Liver (tissue), 9 donors: Measurements from ENCODE around the gene MCTP1. TPM values are rescaled to one million over a fixed set of nuclear protein-coding genes. Genes with fewer than 3 reads are reported as not detected.
"Not testable (repeated sequence)": the region's sequence is repeated elsewhere in the genome, so short reads cannot be mapped to it uniquely, and the experiment has no call there.

Source experiments
- DNase-seq: peaks from one replicate; pipeline ENCODE4 v3.0.0-alpha.2; 2017; ENCODE audit warnings: low spot score
- H3K27ac ChIP-seq, 2 donors: one replicate each; pipeline ENCODE4 v1.7.0; 2013; ENCODE audit warnings: inconsistent platforms in 2 of 2, low read length in 2 of 2, control low read depth in 1 of 2, low read depth in 1 of 2, mild to moderate bottlenecking in 1 of 2
- H3K27me3 ChIP-seq, 4 donors: one replicate each; pipeline versions ENCODE4 v1.6.1 to v1.7.0; 2013; ENCODE audit warnings: low read length in 3 of 4, inconsistent platforms in 1 of 4, mild to moderate bottlenecking in 1 of 4, moderate library complexity in 1 of 4; ENCODE audit not compliant: control insufficient read depth in 4 of 4, insufficient read depth in 4 of 4
- H3K36me3 ChIP-seq, 4 donors: one replicate each; pipeline versions ENCODE4 v1.6.1 to v1.7.0; 2013; ENCODE audit warnings: low read length in 3 of 4, mild to moderate bottlenecking in 3 of 4, low read depth in 1 of 4, moderate library complexity in 1 of 4; ENCODE audit not compliant: control insufficient read depth in 4 of 4, insufficient read depth in 3 of 4
- H3K4me1 ChIP-seq, 4 donors: one replicate each; pipeline versions ENCODE4 v1.6.1 to v1.7.0; 2013; ENCODE audit warnings: low read length in 3 of 4, mild to moderate bottlenecking in 3 of 4, moderate library complexity in 1 of 4; ENCODE audit not compliant: control insufficient read depth in 4 of 4, insufficient read depth in 4 of 4
- H3K4me3 ChIP-seq, 3 donors: one replicate each; pipeline versions ENCODE4 v1.6.1 to v1.7.0; 2013; ENCODE audit warnings: low read length in 3 of 3, control low read depth in 1 of 3, low read depth in 1 of 3, mild to moderate bottlenecking in 1 of 3
- H3K9ac ChIP-seq, 2 donors: one replicate each; pipeline ENCODE4 v1.7.0; 2013; ENCODE audit warnings: low read length in 2 of 2, mild to moderate bottlenecking in 2 of 2, moderate library complexity in 2 of 2, control low read depth in 1 of 2, low read depth in 1 of 2
- H3K9me3 ChIP-seq, 4 donors: one replicate each; pipeline versions ENCODE4 v1.6.1 to v1.7.0; 2013; ENCODE audit warnings: low read length in 3 of 4; ENCODE audit not compliant: control insufficient read depth in 4 of 4
- EGR1 ChIP-seq, 2 donors: IDR thresholded peaks; 2 replicates each; pipeline ENCODE4 v1.6.1; 2016 to 2018; ENCODE audit warnings: antibody characterized with exemption in 2 of 2, low read depth in 2 of 2
- FOXA1 ChIP-seq: IDR thresholded peaks from 2 replicates; pipeline ENCODE4 v1.6.1; 2016; ENCODE audit warnings: antibody characterized with exemption
- FOXA2 ChIP-seq: IDR thresholded peaks from 2 replicates; pipeline ENCODE4 v1.6.1; 2016; ENCODE audit warnings: antibody characterized with exemption
- HNF4A ChIP-seq, 2 donors: conservative IDR thresholded peaks; 2 replicates each; pipeline ENCODE4 v1.6.1; 2016; ENCODE audit warnings: antibody characterized with exemption in 2 of 2, mild to moderate bottlenecking in 2 of 2
- HNF4G ChIP-seq: IDR thresholded peaks from 2 replicates; pipeline ENCODE4 v1.6.1; 2016; ENCODE audit warnings: antibody characterized with exemption
- JUND ChIP-seq, 2 donors: IDR thresholded peaks; 2 replicates each; pipeline ENCODE4 v1.6.1; 2016; ENCODE audit warnings: antibody characterized with exemption in 2 of 2
- NR2F2 ChIP-seq: IDR thresholded peaks from 2 replicates; pipeline ENCODE4 v1.6.1; 2016; ENCODE audit warnings: antibody characterized with exemption
- RAD21 ChIP-seq, 2 donors: IDR thresholded peaks; 2 replicates each; pipeline ENCODE4 v1.6.1; 2016; ENCODE audit warnings: antibody characterized with exemption in 2 of 2, mild to moderate bottlenecking in 2 of 2
- REST ChIP-seq: IDR thresholded peaks from 2 replicates; pipeline ENCODE4 v1.6.1; 2016; ENCODE audit warnings: antibody characterized with exemption, mild to moderate bottlenecking
- RXRA ChIP-seq, 2 donors: IDR thresholded peaks; 2 replicates each; pipeline ENCODE4 v1.6.1; 2017 to 2018; ENCODE audit warnings: antibody characterized with exemption in 2 of 2, mild to moderate bottlenecking in 1 of 2
- TAF1 ChIP-seq: conservative IDR thresholded peaks from 2 replicates; pipeline ENCODE4 v1.6.1; 2016; ENCODE audit warnings: antibody characterized with exemption, mild to moderate bottlenecking
- YY1 ChIP-seq: IDR thresholded peaks from 2 replicates; pipeline ENCODE4 v1.6.1; 2016; ENCODE audit warnings: antibody characterized with exemption, mild to moderate bottlenecking
- WGBS: extraction: QIAGEN DNeasy Blood & Tissue Kit; methylation state at CpG from one replicate; pipeline ENCODE4 v1.1.7; 2013; 5-methylcytosine and 5-hydroxymethylcytosine counted together
- polyA plus RNA-seq, 2 donors: library from polyadenylated mRNA; stranded (reverse) in 1 of 2; unstranded in 1 of 2; fragments of 200-250 nt in 1 of 2; fragments of >200 nt in 1 of 2; fragmentation: Nextera tagmentation in 1 of 2; extraction: Ambion mirVana in 1 of 2; gene quantifications; one replicate each; pipeline versions ENCODE4 v1.2.1 to v1.2.3, GENCODE V29; 2013 to 2015
- total RNA-seq, 2 donors: library from RNA; depleted of rRNA; stranded (reverse); fragments of >200 nt; gene quantifications; one replicate each; pipeline ENCODE4 v1.2.3, GENCODE V29; 2014
- TF ChIP-seq, protein P1 (sequence below): IDR thresholded peaks from 2 replicates; pipeline ENCODE4 v1.6.1; 2016; ENCODE audit warnings: antibody characterized with exemption
- TF ChIP-seq, protein P2 (sequence below): IDR thresholded peaks from 2 replicates; pipeline ENCODE4 v1.6.1; 2016; ENCODE audit warnings: antibody characterized with exemption
- donor health status: healthy.
- donor health status: healthy.
- donor health status: healthy.
- donor health status: healthy.
- donor health status: healthy.

Gene MCTP1
- total and polyA plus RNA-seq, 4 donors = 0.67 to 7.6 (median 4.3) TPM

GRCh38 chr5:94967525-94967924 is 317.4 kb downstream of the MCTP1 start:
- TF ChIP-seq FOXA2 (no peak), HNF4G (no peak), REST (no peak), EGR1 (IDR thresholded peaks at IDR 0.05; ENCODE audit: low read depth in 2 of 2) (no peak), JUND (IDR thresholded peaks at IDR 0.05) (no peak), HNF4A (conservative IDR thresholded peaks at IDR 0.05) (no peak), TAF1 (no peak), RAD21 (IDR thresholded peaks at IDR 0.05) (no peak), YY1 (no peak), RXRA (IDR thresholded peaks at IDR 0.05) (no peak)
- TF ChIP-seq, protein P1, sequence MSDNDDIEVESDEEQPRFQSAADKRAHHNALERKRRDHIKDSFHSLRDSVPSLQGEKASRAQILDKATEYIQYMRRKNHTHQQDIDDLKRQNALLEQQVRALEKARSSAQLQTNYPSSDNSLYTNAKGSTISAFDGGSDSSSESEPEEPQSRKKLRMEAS = no peak
- TF ChIP-seq, protein P2, sequence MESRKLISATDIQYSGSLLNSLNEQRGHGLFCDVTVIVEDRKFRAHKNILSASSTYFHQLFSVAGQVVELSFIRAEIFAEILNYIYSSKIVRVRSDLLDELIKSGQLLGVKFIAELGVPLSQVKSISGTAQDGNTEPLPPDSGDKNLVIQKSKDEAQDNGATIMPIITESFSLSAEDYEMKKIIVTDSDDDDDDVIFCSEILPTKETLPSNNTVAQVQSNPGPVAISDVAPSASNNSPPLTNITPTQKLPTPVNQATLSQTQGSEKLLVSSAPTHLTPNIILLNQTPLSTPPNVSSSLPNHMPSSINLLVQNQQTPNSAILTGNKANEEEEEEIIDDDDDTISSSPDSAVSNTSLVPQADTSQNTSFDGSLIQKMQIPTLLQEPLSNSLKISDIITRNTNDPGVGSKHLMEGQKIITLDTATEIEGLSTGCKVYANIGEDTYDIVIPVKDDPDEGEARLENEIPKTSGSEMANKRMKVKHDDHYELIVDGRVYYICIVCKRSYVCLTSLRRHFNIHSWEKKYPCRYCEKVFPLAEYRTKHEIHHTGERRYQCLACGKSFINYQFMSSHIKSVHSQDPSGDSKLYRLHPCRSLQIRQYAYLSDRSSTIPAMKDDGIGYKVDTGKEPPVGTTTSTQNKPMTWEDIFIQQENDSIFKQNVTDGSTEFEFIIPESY = no peak
- Histone ChIP-seq H3K36me3 (no peaks in the 10 kb centered on the region), H3K27me3 (no peaks in the 10 kb centered on the region), H3K4me1 (peaks cover 0 to 2% (median 0%) of the 10 kb centered on the region in 4 donors), H3K9me3 (no peaks in the 10 kb centered on the region), H3K9ac (no peak overlapping the region), H3K4me3 (no peak overlapping the region), H3K27ac (no peak overlapping the region)
- 65% methylated on average over 6 of the region's 6 CpGs for WGBS
- no peak for DNase-seq

DNA sequence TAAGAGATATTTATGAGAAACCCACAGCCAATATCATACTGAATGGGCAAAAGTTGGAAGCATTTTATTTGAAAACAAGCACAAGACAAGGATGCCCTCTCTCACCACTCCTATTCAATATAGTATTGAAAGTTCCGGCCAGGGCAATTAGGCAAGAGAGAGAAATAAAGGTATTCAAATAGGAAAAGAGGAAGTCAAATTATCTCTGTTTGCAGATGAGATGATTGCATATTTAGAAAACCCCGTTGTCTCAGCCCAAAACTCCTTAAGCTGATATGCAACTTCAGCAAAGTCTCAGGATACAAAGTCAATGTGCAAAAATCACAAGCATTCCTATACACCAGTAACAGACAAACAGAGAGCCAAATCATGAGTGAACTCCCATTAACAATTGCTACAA is 325.6 kb downstream of the MCTP1 start:
- H3K27ac ChIP-seq, H3K9me3 ChIP-seq, DNase-seq, H3K9ac ChIP-seq, H3K4me1 ChIP-seq, H3K27me3 ChIP-seq, H3K4me3 ChIP-seq, H3K36me3 ChIP-seq: not testable (repeated sequence)
- WGBS = 66% methylated on average over 2 of the region's 2 CpGs

- DNase-seq = no peak
- Histone ChIP-seq H3K4me1 (no peaks in the 10 kb centered on the region), H3K9me3 (no peaks in the 10 kb centered on the region), H3K36me3 (no peaks in the 10 kb centered on the region), H3K9ac (no peak overlapping the region), H3K27ac (no peak overlapping the region), H3K27me3 (no peaks in the 10 kb centered on the region), H3K4me3 (no peak overlapping the region)
- TF ChIP-seq TAF1 = no peak
- no peak for TF ChIP-seq RAD21 (IDR thresholded peaks at IDR 0.05)
- TF ChIP-seq, protein P2 = no peak
- no peak for TF ChIP-seq FOXA1
- TF ChIP-seq HNF4G = no peak
- no peak for TF ChIP-seq JUND (IDR thresholded peaks at IDR 0.05)
- TF ChIP-seq FOXA2 = no peak
- TF ChIP-seq NR2F2 = no peak
- TF ChIP-seq HNF4A (conservative IDR thresholded peaks at IDR 0.05) = no peak
- TF ChIP-seq, protein P1 = no peak
- no peak for TF ChIP-seq EGR1 (IDR thresholded peaks at IDR 0.05; ENCODE audit: low read depth in 2 of 2)
- no peak for TF ChIP-seq REST
- WGBS = 35% methylated on average over 2 of the region's 2 CpGs
These were observed 339.2 kb downstream of the MCTP1 start for GRCh38 chr5:94945656-94946055.
